ENCODE measurements around the gene KMT2C. TPM values are rescaled to one million over a fixed set of nuclear protein-coding genes. Genes with fewer than 3 reads are reported as not detected.

KMT2C gene
- total and polyA plus RNA-seq, 2 of the 13 experiments (the other 11 are each of a cell fraction or from before 2014, with no cell fraction given): 7.1 to 14.4 TPM

DNA sequence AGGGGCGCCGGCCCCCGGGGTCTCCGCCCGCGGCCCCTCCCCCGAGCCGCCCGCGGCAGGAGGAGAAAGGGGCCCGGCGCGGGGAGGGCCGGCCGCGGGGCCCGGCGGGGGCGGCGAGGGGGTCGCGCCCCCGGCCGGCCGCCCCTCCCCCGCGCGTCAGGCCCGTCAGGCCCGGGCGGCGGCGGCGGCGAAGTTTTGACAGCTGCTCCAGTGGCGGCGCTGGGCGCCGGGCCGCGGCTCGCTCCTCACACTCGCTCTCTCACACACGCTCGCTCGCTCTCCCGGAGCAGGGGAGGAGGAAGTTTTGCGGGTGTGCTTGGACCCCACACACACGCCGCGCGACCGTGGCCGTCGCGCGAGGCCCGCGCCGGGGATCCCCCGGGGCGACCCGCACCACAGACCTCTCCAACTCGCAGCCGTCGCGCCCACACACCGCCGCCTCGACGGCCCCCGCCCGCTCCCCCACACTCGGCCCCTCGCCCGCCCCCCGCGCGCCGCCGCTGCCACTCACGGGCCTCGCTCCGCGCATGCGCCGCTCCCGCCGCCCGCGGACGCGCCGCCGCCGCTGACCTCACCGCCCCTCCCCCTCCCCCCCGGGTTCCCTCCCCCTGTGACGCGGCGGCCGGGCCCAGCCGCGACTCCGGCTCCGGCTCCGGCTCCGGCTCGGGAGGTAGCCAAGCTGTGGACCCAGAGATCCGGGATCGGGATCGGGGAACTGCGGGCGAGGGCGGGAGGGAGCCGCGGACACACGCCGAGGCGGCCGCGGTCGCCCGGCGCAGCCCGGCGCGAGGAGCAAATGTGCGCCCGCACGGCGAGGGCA is 518 bp upstream of the KMT2C start (continued):
- TF ChIP-seq, protein P1, sequence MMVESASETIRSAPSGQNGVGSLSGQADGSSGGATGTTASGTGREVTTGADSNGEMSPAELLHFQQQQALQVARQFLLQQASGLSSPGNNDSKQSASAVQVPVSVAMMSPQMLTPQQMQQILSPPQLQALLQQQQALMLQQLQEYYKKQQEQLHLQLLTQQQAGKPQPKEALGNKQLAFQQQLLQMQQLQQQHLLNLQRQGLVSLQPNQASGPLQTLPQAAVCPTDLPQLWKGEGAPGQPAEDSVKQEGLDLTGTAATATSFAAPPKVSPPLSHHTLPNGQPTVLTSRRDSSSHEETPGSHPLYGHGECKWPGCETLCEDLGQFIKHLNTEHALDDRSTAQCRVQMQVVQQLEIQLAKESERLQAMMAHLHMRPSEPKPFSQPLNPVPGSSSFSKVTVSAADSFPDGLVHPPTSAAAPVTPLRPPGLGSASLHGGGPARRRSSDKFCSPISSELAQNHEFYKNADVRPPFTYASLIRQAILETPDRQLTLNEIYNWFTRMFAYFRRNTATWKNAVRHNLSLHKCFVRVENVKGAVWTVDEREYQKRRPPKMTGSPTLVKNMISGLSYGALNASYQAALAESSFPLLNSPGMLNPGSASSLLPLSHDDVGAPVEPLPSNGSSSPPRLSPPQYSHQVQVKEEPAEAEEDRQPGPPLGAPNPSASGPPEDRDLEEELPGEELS (CRISPR knock-in tag; IDR thresholded peaks at IDR 0.05): no peak
- no peak for TF ChIP-seq KAT2B (IDR thresholded peaks at IDR 0.05; ENCODE audit: borderline replicate concordance, low read depth, low read length)
- TF ChIP-seq SNRNP70 (IDR thresholded peaks at IDR 0.05; ENCODE audit: low read depth, low read length): no peak
- TF ChIP-seq, protein P2, sequence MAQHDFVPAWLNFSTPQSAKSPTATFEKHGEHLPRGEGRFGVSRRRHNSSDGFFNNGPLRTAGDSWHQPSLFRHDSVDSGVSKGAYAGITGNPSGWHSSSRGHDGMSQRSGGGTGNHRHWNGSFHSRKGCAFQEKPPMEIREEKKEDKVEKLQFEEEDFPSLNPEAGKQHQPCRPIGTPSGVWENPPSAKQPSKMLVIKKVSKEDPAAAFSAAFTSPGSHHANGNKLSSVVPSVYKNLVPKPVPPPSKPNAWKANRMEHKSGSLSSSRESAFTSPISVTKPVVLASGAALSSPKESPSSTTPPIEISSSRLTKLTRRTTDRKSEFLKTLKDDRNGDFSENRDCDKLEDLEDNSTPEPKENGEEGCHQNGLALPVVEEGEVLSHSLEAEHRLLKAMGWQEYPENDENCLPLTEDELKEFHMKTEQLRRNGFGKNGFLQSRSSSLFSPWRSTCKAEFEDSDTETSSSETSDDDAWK (CRISPR knock-in tag; IDR thresholded peaks at IDR 0.05): no peak
- no peak for TF ChIP-seq ATF1 (CRISPR knock-in tag; IDR thresholded peaks at IDR 0.05)
- TF ChIP-seq, protein P3, sequence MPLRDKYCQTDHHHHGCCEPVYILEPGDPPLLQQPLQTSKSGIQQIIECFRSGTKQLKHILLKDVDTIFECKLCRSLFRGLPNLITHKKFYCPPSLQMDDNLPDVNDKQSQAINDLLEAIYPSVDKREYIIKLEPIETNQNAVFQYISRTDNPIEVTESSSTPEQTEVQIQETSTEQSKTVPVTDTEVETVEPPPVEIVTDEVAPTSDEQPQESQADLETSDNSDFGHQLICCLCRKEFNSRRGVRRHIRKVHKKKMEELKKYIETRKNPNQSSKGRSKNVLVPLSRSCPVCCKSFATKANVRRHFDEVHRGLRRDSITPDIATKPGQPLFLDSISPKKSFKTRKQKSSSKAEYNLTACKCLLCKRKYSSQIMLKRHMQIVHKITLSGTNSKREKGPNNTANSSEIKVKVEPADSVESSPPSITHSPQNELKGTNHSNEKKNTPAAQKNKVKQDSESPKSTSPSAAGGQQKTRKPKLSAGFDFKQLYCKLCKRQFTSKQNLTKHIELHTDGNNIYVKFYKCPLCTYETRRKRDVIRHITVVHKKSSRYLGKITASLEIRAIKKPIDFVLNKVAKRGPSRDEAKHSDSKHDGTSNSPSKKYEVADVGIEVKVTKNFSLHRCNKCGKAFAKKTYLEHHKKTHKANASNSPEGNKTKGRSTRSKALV (CRISPR knock-in tag; IDR thresholded peaks at IDR 0.05): 0 out of 2 replicates have a peak, but pooled peaks have one; percentile 37
- TF ChIP-seq ZNF17 (CRISPR knock-in tag; IDR thresholded peaks at IDR 0.05): no peak
- peak; percentile 77; the same call in 1 of the 2 replicates for TF ChIP-seq ZMAT3 (CRISPR knock-in tag; conservative IDR thresholded peaks at IDR 0.05)
- TF ChIP-seq WIZ (CRISPR knock-in tag; IDR thresholded peaks at IDR 0.05): no peak
- no peak for TF ChIP-seq ZNF530 (CRISPR knock-in tag; IDR thresholded peaks at IDR 0.05; ENCODE audit: low read depth)
- no peak for TF ChIP-seq ZFP36 (IDR thresholded peaks at IDR 0.05; ENCODE audit: borderline replicate concordance, low read depth, low read length, partially characterized antibody)
- TF ChIP-seq POLR2A (IDR thresholded peaks at IDR 0.05; ENCODE audit: insufficient read depth in 1 of 2, low read depth in 2 of 2, low read length in 2 of 2): peak; percentile 29 to 49; a peak in 1 of 4 replicates
- TF ChIP-seq, protein P4, sequence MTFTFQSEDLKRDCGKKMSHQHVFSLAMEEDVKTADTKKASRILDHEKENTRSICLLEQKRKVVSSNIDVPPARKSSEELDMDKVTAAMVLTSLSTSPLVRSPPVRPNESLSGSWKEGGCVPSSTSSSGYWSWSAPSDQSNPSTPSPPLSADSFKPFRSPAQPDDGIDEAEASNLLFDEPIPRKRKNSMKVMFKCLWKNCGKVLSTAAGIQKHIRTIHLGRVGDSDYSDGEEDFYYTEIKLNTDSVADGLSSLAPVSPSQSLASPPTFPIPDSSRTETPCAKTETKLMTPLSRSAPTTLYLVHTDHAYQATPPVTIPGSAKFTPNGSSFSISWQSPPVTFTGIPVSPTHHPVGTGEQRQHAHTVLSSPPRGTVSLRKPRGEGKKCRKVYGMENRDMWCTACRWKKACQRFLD (CRISPR knock-in tag; IDR thresholded peaks at IDR 0.05; ENCODE audit: borderline replicate concordance): 0 out of 2 replicates have a peak, but pooled peaks have one; percentile 82
- TF ChIP-seq, protein P5, sequence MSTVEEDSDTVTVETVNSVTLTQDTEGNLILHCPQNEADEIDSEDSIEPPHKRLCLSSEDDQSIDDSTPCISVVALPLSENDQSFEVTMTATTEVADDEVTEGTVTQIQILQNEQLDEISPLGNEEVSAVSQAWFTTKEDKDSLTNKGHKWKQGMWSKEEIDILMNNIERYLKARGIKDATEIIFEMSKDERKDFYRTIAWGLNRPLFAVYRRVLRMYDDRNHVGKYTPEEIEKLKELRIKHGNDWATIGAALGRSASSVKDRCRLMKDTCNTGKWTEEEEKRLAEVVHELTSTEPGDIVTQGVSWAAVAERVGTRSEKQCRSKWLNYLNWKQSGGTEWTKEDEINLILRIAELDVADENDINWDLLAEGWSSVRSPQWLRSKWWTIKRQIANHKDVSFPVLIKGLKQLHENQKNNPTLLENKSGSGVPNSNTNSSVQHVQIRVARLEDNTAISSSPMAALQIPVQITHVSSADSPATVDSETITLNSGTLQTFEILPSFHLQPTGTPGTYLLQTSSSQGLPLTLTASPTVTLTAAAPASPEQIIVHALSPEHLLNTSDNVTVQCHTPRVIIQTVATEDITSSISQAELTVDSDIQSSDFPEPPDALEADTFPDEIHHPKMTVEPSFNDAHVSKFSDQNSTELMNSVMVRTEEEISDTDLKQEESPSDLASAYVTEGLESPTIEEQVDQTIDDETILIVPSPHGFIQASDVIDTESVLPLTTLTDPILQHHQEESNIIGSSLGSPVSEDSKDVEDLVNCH (CRISPR knock-in tag; IDR thresholded peaks at IDR 0.05): no peak
- TF ChIP-seq, protein P6, sequence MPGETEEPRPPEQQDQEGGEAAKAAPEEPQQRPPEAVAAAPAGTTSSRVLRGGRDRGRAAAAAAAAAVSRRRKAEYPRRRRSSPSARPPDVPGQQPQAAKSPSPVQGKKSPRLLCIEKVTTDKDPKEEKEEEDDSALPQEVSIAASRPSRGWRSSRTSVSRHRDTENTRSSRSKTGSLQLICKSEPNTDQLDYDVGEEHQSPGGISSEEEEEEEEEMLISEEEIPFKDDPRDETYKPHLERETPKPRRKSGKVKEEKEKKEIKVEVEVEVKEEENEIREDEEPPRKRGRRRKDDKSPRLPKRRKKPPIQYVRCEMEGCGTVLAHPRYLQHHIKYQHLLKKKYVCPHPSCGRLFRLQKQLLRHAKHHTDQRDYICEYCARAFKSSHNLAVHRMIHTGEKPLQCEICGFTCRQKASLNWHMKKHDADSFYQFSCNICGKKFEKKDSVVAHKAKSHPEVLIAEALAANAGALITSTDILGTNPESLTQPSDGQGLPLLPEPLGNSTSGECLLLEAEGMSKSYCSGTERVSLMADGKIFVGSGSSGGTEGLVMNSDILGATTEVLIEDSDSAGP (CRISPR knock-in tag; IDR thresholded peaks at IDR 0.05; ENCODE audit: borderline replicate concordance): peak; percentile 85; the same call in 1 of the 2 replicates
- TF ChIP-seq BRD4 (CRISPR knock-in tag; IDR thresholded peaks at IDR 0.05): no peak
- no peak for TF ChIP-seq ZNF264 (CRISPR knock-in tag; IDR thresholded peaks at IDR 0.05)
- TF ChIP-seq ZNF329 (CRISPR knock-in tag; IDR thresholded peaks at IDR 0.05; ENCODE audit: low read depth): no peak
